Activated CD4-positive, alpha-beta memory T cell treated with anti-CD3 and anti-CD28 coated beads for 36 hours (primary cell): ENCODE measurements around the gene TRAPPC2L. TPM values are rescaled to one million over a fixed set of nuclear protein-coding genes. Genes with fewer than 3 reads are reported as not detected.

Experiments
- CTCF ChIA-PET: fragments of 350-600 bp; sonication (Branson Sonifier 250); formaldehyde crosslinking; loops from one replicate; lab custom pipeline; 2021; ENCODE audit warnings: antibody characterized with exemption, inconsistent platforms; lab: Charles Lee
- POLR2A ChIA-PET: fragments of 350-600 bp; sonication (Branson Sonifier 250); formaldehyde crosslinking; loops from one replicate; lab custom pipeline; 2021; ENCODE audit warnings: antibody characterized with exemption; lab: Charles Lee
- DNase-seq: peaks from one replicate; pipeline ENCODE4 v3.0.0-alpha.2; 2020
- H3K27ac Mint-ChIP-seq: one replicate; pipeline ENCODE4 v1.8.0; 2021; ENCODE audit warnings: mixed read lengths
- H3K27me3 Mint-ChIP-seq: one replicate; pipeline ENCODE4 v1.8.0; 2021; ENCODE audit warnings: mixed read lengths
- H3K36me3 Mint-ChIP-seq: one replicate; pipeline ENCODE4 v1.8.0; 2021; ENCODE audit warnings: mixed read lengths
- H3K4me1 Mint-ChIP-seq: one replicate; pipeline ENCODE4 v1.8.0; 2021; ENCODE audit warnings: low read depth, mixed read lengths
- H3K4me3 Mint-ChIP-seq: one replicate; pipeline ENCODE4 v1.8.0; 2021; ENCODE audit warnings: mild to moderate bottlenecking, mixed read lengths
- H3K9me3 Mint-ChIP-seq: one replicate; pipeline ENCODE4 v1.8.0; 2021; ENCODE audit warnings: mixed read lengths
- intact Hi-C: fragments of 100-400 bp; cut with micrococcal nuclease; formaldehyde crosslinking; loops from one replicate; pipeline ENCODE4 v1.15.1; 2023
- total RNA-seq, 2 experiments: library from RNA; stranded (reverse); gene quantifications; one replicate each; pipeline ENCODE4 v1.2.3, GENCODE V29; 2021

TRAPPC2L gene
- total RNA-seq, 2 experiments from 2014 or later: 63.6 to 71.5 TPM

GRCh38 chr16:88865742-88866141 is 8.8 kb downstream of the TRAPPC2L start:
- ChIA-PET CTCF (interaction anchor here (1.5 kb wide), 1 partner anchor 50 kb away, joined by 3 read pairs; no protein-coding TSS in a partner anchor), POLR2A (no interaction called here)
- Mint-ChIP-seq H3K9me3 (no peaks in the 10 kb centered on the region), H3K4me1 (peaks cover 2% of the 10 kb centered on the region), H3K27ac (no peak overlapping the region), H3K36me3 (peaks cover 4% of the 10 kb centered on the region), H3K27me3 (peaks cover 5% of the 10 kb centered on the region), H3K4me3 (no peak overlapping the region)
- no peak for DNase-seq
- intact Hi-C loops: no loop called here

GRCh38 chr16:88866151-88866920 is 9.4 kb downstream of the TRAPPC2L start, which contains the start of gene PABPN1L:
PABPN1L (minus strand) TSS chr16:88866660; CDS start chr16:88866606, 54 bp downstream.
- no peak within 1 kb of the TSS for H3K27ac Mint-ChIP-seq

GRCh38 chr16:88867581-88868246 is 10.8 kb downstream of the TRAPPC2L start:
- Mint-ChIP-seq H3K9me3 (no peaks in the 10 kb centered on the region), H3K27me3 (peaks cover 10% of the 10 kb centered on the region), H3K4me1 (peaks cover 5% of the 10 kb centered on the region), H3K36me3 (no peaks in the 10 kb centered on the region), H3K27ac (no peak overlapping the region), H3K4me3 (no peak overlapping the region)
- DNase-seq: no peak
- ChIA-PET CTCF (interaction anchor here (1.6 kb wide), 1 partner anchor 10 kb away, joined by 4 read pairs; no protein-coding TSS in a partner anchor), POLR2A (no interaction called here)
- intact Hi-C loops: no loop called here

More at GRCh38 chr16:88866151-88866920, 9.4 kb downstream of the TRAPPC2L start, which contains the start of gene PABPN1L:
- CTCF ChIA-PET: no interaction called here
- Mint-ChIP-seq H3K9me3 (no peaks in the 10 kb centered on the region), H3K4me3 (no peak within 1 kb of the TSS), H3K36me3 (peaks cover under 1% of the 10 kb centered on the region), H3K27me3 (peaks cover 9% of the 10 kb centered on the region), H3K4me1 (peaks cover 5% of the 10 kb centered on the region)
- intact Hi-C loops: no loop called here
- no peak for DNase-seq
- POLR2A ChIA-PET: no interaction called here

- H3K36me3 Mint-ChIP-seq: no peaks in the 10 kb centered on the region
- POLR2A ChIA-PET: no interaction called here
- DNase-seq: no peak
- CTCF ChIA-PET: interaction anchor here (1.6 kb wide), 1 partner anchor 12 kb away, joined by 4 read pairs; no protein-coding TSS in a partner anchor
- no peaks in the 10 kb centered on the region for H3K9me3 Mint-ChIP-seq
- no peak overlapping the region for H3K4me3 Mint-ChIP-seq
- peaks cover 5% of the 10 kb centered on the region for H3K4me1 Mint-ChIP-seq
- intact Hi-C loops: no loop called here
- no peak overlapping the region for H3K27ac Mint-ChIP-seq
- peaks cover 10% of the 10 kb centered on the region for H3K27me3 Mint-ChIP-seq
Measured at GRCh38 chr16:88868974-88869672, 12.2 kb downstream of the TRAPPC2L start.

GRCh38 chr16:88869673-88869980 is 12.7 kb downstream of the TRAPPC2L start:
- CTCF ChIA-PET: no interaction called here
- Mint-ChIP-seq H3K4me1 (peaks cover 5% of the 10 kb centered on the region), H3K4me3 (no peak overlapping the region), H3K9me3 (no peaks in the 10 kb centered on the region), H3K36me3 (no peaks in the 10 kb centered on the region), H3K27me3 (peaks cover 10% of the 10 kb centered on the region), H3K27ac (no peak overlapping the region)
- POLR2A ChIA-PET: no interaction called here
- DNase-seq: no peak
- intact Hi-C loops: no loop called here

GRCh38 chr16:88870608-88871348 is 13.9 kb downstream of the TRAPPC2L start:
- H3K27ac Mint-ChIP-seq: no peak overlapping the region
- CTCF ChIA-PET: interaction anchor here (0.9 kb wide), 1 partner anchor 13 kb away, joined by 5 read pairs; the partner anchor contains the start of genes GALNS and TRAPPC2L
- H3K9me3 Mint-ChIP-seq: no peaks in the 10 kb centered on the region

GRCh38 chr16:88871349-88871702 is 14.4 kb downstream of the TRAPPC2L start:
- Mint-ChIP-seq H3K4me3 (no peak overlapping the region), H3K9me3 (no peaks in the 10 kb centered on the region), H3K4me1 (peaks cover 5% of the 10 kb centered on the region), H3K36me3 (no peaks in the 10 kb centered on the region), H3K27ac (no peak overlapping the region), H3K27me3 (peaks cover 11% of the 10 kb centered on the region)
- intact Hi-C loops: no loop called here
- ChIA-PET POLR2A (no interaction called here), CTCF (interaction anchor here (0.9 kb wide), 1 partner anchor 14 kb away, joined by 5 read pairs; the partner anchor contains the start of genes GALNS and TRAPPC2L)
- no peak for DNase-seq

More at GRCh38 chr16:88870608-88871348, 13.9 kb downstream of the TRAPPC2L start:
- intact Hi-C loops: no loop called here
- Mint-ChIP-seq H3K27me3 (peaks cover 11% of the 10 kb centered on the region), H3K36me3 (no peaks in the 10 kb centered on the region), H3K4me3 (no peak overlapping the region), H3K4me1 (peaks cover 5% of the 10 kb centered on the region)
- DNase-seq: peak; percentile 14
- POLR2A ChIA-PET: no interaction called here

- intact Hi-C loops: no loop called here
- H3K4me1 Mint-ChIP-seq: peaks cover 5% of the 10 kb centered on the region
- no peaks in the 10 kb centered on the region for H3K36me3 Mint-ChIP-seq
- POLR2A ChIA-PET: no interaction called here
- peaks cover 11% of the 10 kb centered on the region for H3K27me3 Mint-ChIP-seq
- CTCF ChIA-PET: interaction anchor here (0.9 kb wide), 1 partner anchor 14 kb away, joined by 5 read pairs; the partner anchor contains the start of genes GALNS and TRAPPC2L
- no peaks in the 10 kb centered on the region for H3K9me3 Mint-ChIP-seq
- H3K27ac Mint-ChIP-seq: no peak overlapping the region
- H3K4me3 Mint-ChIP-seq: no peak overlapping the region
- DNase-seq: no peak
Measured at GRCh38 chr16:88871730-88872416, 14.9 kb downstream of the TRAPPC2L start.

GRCh38 chr16:88872650-88873331 is 15.9 kb downstream of the TRAPPC2L start:
- DNase-seq: no peak
- ChIA-PET POLR2A (no interaction called here), CTCF (no interaction called here)
- H3K4me1 Mint-ChIP-seq: peaks cover 5% of the 10 kb centered on the region
- H3K4me3 Mint-ChIP-seq: no peak overlapping the region
- no peaks in the 10 kb centered on the region for H3K9me3 Mint-ChIP-seq
- intact Hi-C loops: no loop called here
- peaks cover 11% of the 10 kb centered on the region for H3K27me3 Mint-ChIP-seq
- no peaks in the 10 kb centered on the region for H3K36me3 Mint-ChIP-seq
- H3K27ac Mint-ChIP-seq: no peak overlapping the region

- ChIA-PET POLR2A (no interaction called here), CTCF (interaction anchor here (1.4 kb wide), 1 partner anchor 17 kb away, joined by 3 read pairs; no protein-coding TSS in a partner anchor)
- Mint-ChIP-seq H3K27me3 (peaks cover 11% of the 10 kb centered on the region), H3K27ac (no peak overlapping the region), H3K36me3 (no peaks in the 10 kb centered on the region), H3K9me3 (no peaks in the 10 kb centered on the region), H3K4me1 (peaks cover 5% of the 10 kb centered on the region), H3K4me3 (no peak overlapping the region)
- DNase-seq: no peak
- intact Hi-C loops: no loop called here
Measured at GRCh38 chr16:88874938-88875599, 18.1 kb downstream of the TRAPPC2L start.
